Neural crest cell (in vitro differentiated cells): ENCODE data around the gene ZNF638. TPM values are rescaled to one million over a fixed set of nuclear protein-coding genes. Genes with fewer than 3 reads are reported as not detected.
"Not testable (repeated sequence)": the region's sequence is repeated elsewhere in the genome, so short reads cannot be mapped to it uniquely, and the experiment has no call there.

ENCODE experiments used
- DNase-seq: peaks from one replicate; pipeline ENCODE4 v3.0.0; 2021; ENCODE audit warnings: low read depth, mixed read lengths, low spot score
- H3K27ac Mint-ChIP-seq: one replicate; pipeline ENCODE4 v1.8.0; 2021; ENCODE audit warnings: mild to moderate bottlenecking, mixed read lengths; ENCODE audit not compliant: unreplicated experiment
- H3K27me3 Mint-ChIP-seq: 2 replicates; pipeline ENCODE4 v1.8.0; 2021; ENCODE audit warnings: low read depth, mild to moderate bottlenecking, mixed read lengths
- H3K36me3 Mint-ChIP-seq: 2 replicates; pipeline ENCODE4 v1.8.0; 2021; ENCODE audit warnings: low read depth, mild to moderate bottlenecking, mixed read lengths
- H3K4me1 Mint-ChIP-seq: 2 replicates; pipeline ENCODE4 v1.8.0; 2021; ENCODE audit warnings: mixed read lengths
- H3K4me3 Mint-ChIP-seq: one replicate; pipeline ENCODE4 v1.8.0; 2021; ENCODE audit warnings: mild to moderate bottlenecking, mixed read lengths
- H3K9me3 Mint-ChIP-seq: 2 replicates; pipeline ENCODE4 v1.8.0; 2021; ENCODE audit warnings: mixed read lengths
- CTCF ChIP-seq: fragments of 200-600 bp; sonication (generic); conservative IDR thresholded peaks from 2 replicates; pipeline ENCODE4 v1.5.0; 2021; ENCODE audit warnings: antibody characterized with exemption, mild to moderate bottlenecking
- total RNA-seq: library from RNA; stranded (reverse); gene quantifications from 2 replicates; pipeline ENCODE4 v1.2.1, GENCODE V29; 2021

The ZNF638 gene
- total RNA-seq, 1 donor from 2014 or later: 159 TPM

GRCh38 chr2:71313016-71313766 lies 18.4 kb upstream of the ZNF638 start:
- Mint-ChIP-seq H3K36me3 (peaks cover 8% of the 10 kb centered on the region), H3K4me3 (no peak overlapping the region), H3K4me1 (no peaks in the 10 kb centered on the region), H3K27me3 (peaks cover 5% of the 10 kb centered on the region), H3K9me3 (peaks cover 9% of the 10 kb centered on the region), H3K27ac (no peak overlapping the region)
- TF ChIP-seq CTCF: no peak
- no peak for DNase-seq

GRCh38 chr2:71317060-71317459 lies 14.5 kb upstream of the ZNF638 start:
- Mint-ChIP-seq H3K9me3 (peaks cover 28% of the 10 kb centered on the region), H3K36me3 (peaks cover 23% of the 10 kb centered on the region), H3K4me1 (no peaks in the 10 kb centered on the region), H3K4me3 (no peak overlapping the region), H3K27ac (no peak overlapping the region), H3K27me3 (peaks cover 5% of the 10 kb centered on the region)
- TF ChIP-seq CTCF: no peak
- DNase-seq: no peak

GRCh38 chr2:71317900-71318299 lies 13.7 kb upstream of the ZNF638 start:
- H3K4me1 Mint-ChIP-seq, H3K4me3 Mint-ChIP-seq, H3K27me3 Mint-ChIP-seq, H3K27ac Mint-ChIP-seq, DNase-seq: not testable (repeated sequence)
- H3K36me3 Mint-ChIP-seq: peaks cover 28% of the 10 kb centered on the region
- H3K9me3 Mint-ChIP-seq: peaks cover 28% of the 10 kb centered on the region

- no peaks in the 10 kb centered on the region for H3K4me1 Mint-ChIP-seq
- no peaks in the 10 kb centered on the region for H3K27me3 Mint-ChIP-seq
- no peak for TF ChIP-seq CTCF
- no peak overlapping the region for H3K27ac Mint-ChIP-seq
- no peak for DNase-seq
- H3K4me3 Mint-ChIP-seq: no peak overlapping the region
- H3K36me3 Mint-ChIP-seq: peaks cover 24% of the 10 kb centered on the region
- peaks cover 19% of the 10 kb centered on the region for H3K9me3 Mint-ChIP-seq
These were observed 8.2 kb upstream of the ZNF638 start for GRCh38 chr2:71323386-71323785.

GRCh38 chr2:71326968-71327367 lies 4.6 kb upstream of the ZNF638 start:
- no peak overlapping the region for H3K27ac Mint-ChIP-seq
- no peak for DNase-seq
- H3K9me3 Mint-ChIP-seq: no peaks in the 10 kb centered on the region
- no peaks in the 10 kb centered on the region for H3K4me1 Mint-ChIP-seq
- no peak for TF ChIP-seq CTCF
- H3K36me3 Mint-ChIP-seq: peaks cover 9% of the 10 kb centered on the region
- no peaks in the 10 kb centered on the region for H3K27me3 Mint-ChIP-seq
- no peak overlapping the region for H3K4me3 Mint-ChIP-seq

- peaks cover 9% of the 10 kb centered on the region for H3K4me1 Mint-ChIP-seq
- H3K27ac Mint-ChIP-seq: no peak overlapping the region
- no peaks in the 10 kb centered on the region for H3K27me3 Mint-ChIP-seq
- H3K4me3 Mint-ChIP-seq: no peak overlapping the region
- peaks cover 4% of the 10 kb centered on the region for H3K36me3 Mint-ChIP-seq
- TF ChIP-seq CTCF: no peak
- no peaks in the 10 kb centered on the region for H3K9me3 Mint-ChIP-seq
- DNase-seq: no peak
These were observed 3.7 kb upstream of the ZNF638 start for GRCh38 chr2:71327916-71328315.
